ENCODE results near the gene HSD11B2.
"Not testable (repeated sequence)": the region's sequence is repeated elsewhere in the genome, so short reads cannot be mapped to it uniquely, and the experiment has no call there.

The HSD11B2 gene

GRCh38 chr16:67409631-67410030, 21.3 kb upstream of the HSD11B2 start:
- Histone ChIP-seq H3K4me1 (ENCODE audit: control insufficient read depth in 1 of 2, insufficient read depth in 1 of 2, low read depth in 1 of 2, low read length in 1 of 2) (no peaks in the 10 kb centered on the region), H3K4me3 (ENCODE audit: low read depth in 1 of 2, low read length in 1 of 2) (no peak overlapping the region), H3K9me3 (no peaks in the 10 kb centered on the region), H3K27me3 (peaks cover 8% of the 10 kb centered on the region), H3K36me3 (no peaks in the 10 kb centered on the region), H3K27ac (no peak overlapping the region)
- no peak for TF ChIP-seq CTCF (IDR thresholded peaks at IDR 0.05)

GRCh38 chr16:67411339-67411738, 19.6 kb upstream of the HSD11B2 start:
- peaks cover 5 to 7% of the 10 kb centered on the region in 2 experiments for H3K4me1 ChIP-seq (ENCODE audit: control insufficient read depth in 1 of 2, insufficient read depth in 1 of 2, low read depth in 1 of 2, low read length in 1 of 2)
- no peaks in the 10 kb centered on the region for H3K9me3 ChIP-seq
- H3K27me3 ChIP-seq, result peaks cover 25% of the 10 kb centered on the region
- H3K27ac ChIP-seq, result no peak overlapping the region
- TF ChIP-seq CTCF (IDR thresholded peaks at IDR 0.05), result no peak
- no peaks in the 10 kb centered on the region for H3K36me3 ChIP-seq
- no peak overlapping the region for H3K4me3 ChIP-seq (ENCODE audit: low read depth in 1 of 2, low read length in 1 of 2)

GRCh38 chr16:67412294-67412693, 18.6 kb upstream of the HSD11B2 start:
- no peaks in the 10 kb centered on the region for H3K9me3 ChIP-seq

GRCh38 chr16:67413978-67414911, 16.7 kb upstream of the HSD11B2 start:
- Histone ChIP-seq H3K4me1 (ENCODE audit: control insufficient read depth in 1 of 2, insufficient read depth in 1 of 2, low read depth in 1 of 2, low read length in 1 of 2) (peaks cover 10 to 11% of the 10 kb centered on the region in 2 experiments), H3K9me3 (no peaks in the 10 kb centered on the region), H3K4me3 (ENCODE audit: low read depth in 1 of 2, low read length in 1 of 2) (no peak overlapping the region), H3K27ac (no peak overlapping the region), H3K36me3 (no peaks in the 10 kb centered on the region), H3K27me3 (peaks cover 50% of the 10 kb centered on the region)
- no peak for TF ChIP-seq CTCF (IDR thresholded peaks at IDR 0.05)

More at GRCh38 chr16:67412294-67412693, 18.6 kb upstream of the HSD11B2 start:
- Histone ChIP-seq H3K27ac (no peak overlapping the region), H3K4me1 (ENCODE audit: control insufficient read depth in 1 of 2, insufficient read depth in 1 of 2, low read depth in 1 of 2, low read length in 1 of 2) (peaks cover 10 to 11% of the 10 kb centered on the region in 2 experiments), H3K4me3 (ENCODE audit: low read depth in 1 of 2, low read length in 1 of 2) (no peak overlapping the region), H3K27me3 (peaks cover 35% of the 10 kb centered on the region), H3K36me3 (no peaks in the 10 kb centered on the region)
- no peak for TF ChIP-seq CTCF (IDR thresholded peaks at IDR 0.05)

DNA sequence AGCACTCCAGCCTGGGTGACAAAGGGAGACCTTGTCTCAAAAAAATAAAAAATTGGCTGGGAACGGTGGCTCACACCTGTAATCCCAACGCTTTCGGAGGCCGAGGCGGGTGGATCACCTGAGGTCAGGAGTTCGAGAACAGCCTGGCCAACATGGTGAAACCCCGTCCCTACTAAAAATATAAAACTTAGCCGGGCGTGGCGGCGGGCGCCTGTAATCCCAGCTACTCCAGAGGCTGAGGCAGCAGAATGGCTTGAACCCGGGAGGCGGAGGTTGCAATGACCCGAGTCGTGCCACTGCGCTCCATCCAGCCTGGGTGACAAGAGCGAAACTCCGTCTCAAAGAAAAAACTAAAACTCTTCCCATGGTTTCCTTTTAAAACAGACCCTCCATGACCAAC, 15.5 kb upstream of the HSD11B2 start:
- not testable (repeated sequence) for H3K36me3 ChIP-seq, H3K27ac ChIP-seq, H3K9me3 ChIP-seq
- peaks cover 10 to 11% of the 10 kb centered on the region in 2 experiments for H3K4me1 ChIP-seq (ENCODE audit: control insufficient read depth in 1 of 2, insufficient read depth in 1 of 2, low read depth in 1 of 2, low read length in 1 of 2)
- H3K27me3 ChIP-seq, result peaks cover 60% of the 10 kb centered on the region
- H3K4me3 ChIP-seq (ENCODE audit: low read depth in 1 of 2, low read length in 1 of 2), result peak overlapping the region in 1 of 2 experiments; percentile 65

All from neutrophil (primary cell).